ENCODE data around the gene TLR5.

GRCh38 chr1:223175032-223175431 is 32.0 kb upstream of the TLR5 start:
- TF ChIP-seq POLR2A (IDR thresholded peaks at IDR 0.05; ENCODE audit: low read length) (no peak), GATA1 (IDR thresholded peaks at IDR 0.05; ENCODE audit: low read depth, low read length) (no peak)

Measured in erythroblast (primary cell).